Breast epithelium (tissue), 4 donors: Measurements from ENCODE around the gene PLPP3. TPM values are rescaled to one million over a fixed set of nuclear protein-coding genes. Genes with fewer than 3 reads are reported as not detected.

Experiments used
- DNase-seq, 2 donors: peaks; one replicate each; pipeline ENCODE4 v3.0.0-alpha.2; 2019; ENCODE audit warnings: low spot score in 2 of 2
- H3K27ac ChIP-seq, 2 donors: fragments of 200-600 bp; sonication (generic) in 1 of 2; one replicate each; pipeline ENCODE4 v1.5.1; 2016 to 2019; ENCODE audit warnings: mild to moderate bottlenecking in 1 of 2
- H3K27me3 ChIP-seq, 2 donors: fragments of 200-600 bp; sonication (generic) in 1 of 2; one replicate each; pipeline versions ENCODE4 v1.5.1 to v1.6.0; 2017 to 2019; ENCODE audit warnings: control low read depth in 1 of 2, mild to moderate bottlenecking in 1 of 2
- H3K36me3 ChIP-seq: fragments of 200-600 bp; one replicate; pipeline ENCODE4 v1.5.1; 2019
- H3K4me1 ChIP-seq, 2 donors: fragments of 200-600 bp; sonication (generic); one replicate each; pipeline ENCODE4 v1.5.1; 2016 to 2019; ENCODE audit warnings: control low read depth in 1 of 2
- H3K4me3 ChIP-seq, 3 donors: fragments of 200-600 bp; sonication (generic); 1 replicate in 2 of 3; 2 replicates in 1 of 3; pipeline ENCODE4 v1.5.1; 2016 to 2019; ENCODE audit warnings: mild to moderate bottlenecking in 3 of 3, moderate library complexity in 2 of 3
- H3K9me3 ChIP-seq, 2 donors: fragments of 200-600 bp; sonication (generic) in 1 of 2; one replicate each; pipeline ENCODE4 v1.5.1; 2016 to 2019; ENCODE audit warnings: control low read depth in 1 of 2
- CTCF ChIP-seq, 3 donors: fragments of 450-650 bp; IDR thresholded peaks; one replicate each; pipeline ENCODE4 v1.5.1; 2016 to 2017; ENCODE audit warnings: antibody characterized with exemption in 3 of 3, mild to moderate bottlenecking in 3 of 3, moderate library complexity in 3 of 3
- POLR2A ChIP-seq: fragments of 450-650 bp; IDR thresholded peaks from one replicate; pipeline ENCODE4 v1.6.1; 2016; ENCODE audit warnings: antibody characterized with exemption, mild to moderate bottlenecking, moderate library complexity
- POLR2AphosphoS5 ChIP-seq, 3 donors: sonication (generic); formaldehyde crosslinking; IDR thresholded peaks; one replicate each; pipeline ENCODE4 v1.6.1; 2017; ENCODE audit warnings: antibody characterized with exemption in 3 of 3
- intact Hi-C: fragments of 100-400 bp; cut with DNase I; formaldehyde crosslinking; loops from one replicate; pipeline ENCODE4 v1.15.1; 2023; ENCODE audit warnings: low total_unique reads
- total RNA-seq, 3 donors: library from RNA; depleted of rRNA; stranded (reverse); fragments of >200 nt; gene quantifications; one replicate each; pipeline ENCODE4 v1.1.0, GENCODE V29; 2016

PLPP3 gene
- total RNA-seq, 3 donors from 2014 or later, result 122 to 275 (median 127) TPM

DNA sequence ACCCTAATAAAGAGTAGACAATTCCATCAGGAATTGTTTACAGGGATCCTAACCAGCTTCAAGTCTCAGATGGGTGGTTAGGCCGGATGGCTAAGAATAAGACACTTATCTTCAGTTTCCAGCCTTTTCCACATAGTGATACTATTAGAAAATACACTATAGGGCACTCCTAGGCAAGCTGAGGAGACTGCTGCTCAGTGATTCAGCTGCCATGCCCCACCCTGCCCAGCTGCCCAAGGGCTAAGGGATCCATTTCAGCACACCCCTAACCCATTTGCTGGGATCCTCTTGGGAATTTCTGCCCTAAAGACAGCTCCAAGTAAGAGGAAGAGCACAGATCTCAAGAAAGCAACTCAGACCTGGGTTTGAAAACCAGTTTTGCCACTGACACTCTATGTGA is 31.9 kb downstream of the PLPP3 start:
- no peak for DNase-seq
- H3K4me1 ChIP-seq, result peaks cover 0 to 32% of the 10 kb centered on the region in 2 donors
- no peaks in the 10 kb centered on the region for H3K27me3 ChIP-seq
- H3K36me3 ChIP-seq, result no peaks in the 10 kb centered on the region
- TF ChIP-seq POLR2AphosphoS5 (IDR thresholded peaks at IDR 0.05) (no peak), CTCF (IDR thresholded peaks at IDR 0.05) (no peak), POLR2A (no peak)
- intact Hi-C loops, result no loop called here
- H3K4me3 ChIP-seq, result no peak overlapping the region
- peak overlapping the region; percentile 64 to 76 for H3K27ac ChIP-seq
- H3K9me3 ChIP-seq, result no peaks in the 10 kb centered on the region

GRCh38 chr1:56545711-56546110 is 33.7 kb downstream of the PLPP3 start:
- TF ChIP-seq CTCF (IDR thresholded peaks at IDR 0.05) (no peak), POLR2AphosphoS5 (IDR thresholded peaks at IDR 0.05) (no peak), POLR2A (no peak)
- Histone ChIP-seq H3K4me3 (no peak overlapping the region), H3K9me3 (no peaks in the 10 kb centered on the region), H3K27me3 (no peaks in the 10 kb centered on the region), H3K36me3 (no peaks in the 10 kb centered on the region), H3K27ac (peak overlapping the region; percentile 17 to 69), H3K4me1 (peaks cover 0 to 21% of the 10 kb centered on the region in 2 donors)
- DNase-seq, result peak; percentile 28 to 62
- intact Hi-C loops, result no loop called here

GRCh38 chr1:56543783-56544612 is 35.4 kb downstream of the PLPP3 start:
- Histone ChIP-seq H3K4me3 (no peak overlapping the region), H3K4me1 (peaks cover 0 to 16% of the 10 kb centered on the region in 2 donors), H3K27ac (no peak overlapping the region), H3K9me3 (no peaks in the 10 kb centered on the region), H3K36me3 (no peaks in the 10 kb centered on the region), H3K27me3 (no peaks in the 10 kb centered on the region)
- intact Hi-C loops, result no loop called here
- TF ChIP-seq POLR2AphosphoS5 (IDR thresholded peaks at IDR 0.05), result no peak
- no peak for TF ChIP-seq POLR2A
- no peak for TF ChIP-seq CTCF (IDR thresholded peaks at IDR 0.05)
- no peak for DNase-seq

DNA sequence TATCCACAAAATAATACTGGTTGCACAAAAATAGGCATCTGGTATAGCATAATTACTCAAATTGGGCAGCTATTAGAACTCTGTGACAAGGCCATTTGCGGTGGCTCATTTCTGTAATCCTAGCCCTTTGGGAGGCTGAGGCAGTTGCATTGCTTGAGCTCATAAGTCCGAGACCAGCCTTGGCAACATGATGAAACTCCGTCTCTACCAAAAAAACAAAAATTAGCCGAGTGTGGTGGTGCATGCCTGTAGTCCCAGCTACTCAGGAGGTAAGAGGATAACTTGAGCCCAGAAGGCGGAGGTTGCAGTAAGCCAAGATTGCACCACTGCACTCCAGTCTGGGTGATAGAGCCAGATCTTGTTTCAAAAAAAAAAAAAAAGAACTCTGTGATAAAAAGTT is 36.7 kb downstream of the PLPP3 start:
- no peak for TF ChIP-seq POLR2A
- no peak for TF ChIP-seq POLR2AphosphoS5 (IDR thresholded peaks at IDR 0.05)
- no peak for TF ChIP-seq CTCF (IDR thresholded peaks at IDR 0.05)
- no peak overlapping the region for H3K4me3 ChIP-seq
- intact Hi-C loops, result no loop called here
- peaks cover 0 to 12% of the 10 kb centered on the region in 2 donors for H3K4me1 ChIP-seq
- no peaks in the 10 kb centered on the region for H3K36me3 ChIP-seq
- H3K27ac ChIP-seq, result no peak overlapping the region
- no peaks in the 10 kb centered on the region for H3K9me3 ChIP-seq
- DNase-seq, result no peak
- H3K27me3 ChIP-seq, result no peaks in the 10 kb centered on the region

DNA sequence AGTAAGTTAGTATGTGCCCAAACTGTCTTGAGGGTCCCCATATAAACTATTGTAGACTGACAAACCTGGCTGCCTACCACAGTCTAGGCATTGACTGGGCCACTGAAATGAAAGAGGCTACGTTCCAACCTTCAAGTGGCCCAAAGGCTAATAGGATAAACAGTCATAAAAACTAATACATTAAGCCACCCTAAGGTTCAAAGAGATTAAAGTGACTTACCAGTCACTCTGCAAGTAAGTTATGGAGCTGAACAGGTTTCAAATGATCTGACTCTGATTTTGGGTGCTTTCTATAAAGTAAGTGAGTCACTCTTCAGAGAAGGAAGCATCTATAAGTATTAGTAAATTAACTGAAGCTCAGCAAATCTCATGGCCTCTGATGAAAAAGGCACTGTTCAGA is 38.0 kb downstream of the PLPP3 start:
- peaks cover 0 to 5% of the 10 kb centered on the region in 2 donors for H3K4me1 ChIP-seq
- intact Hi-C loops, result no loop called here
- no peak for DNase-seq
- no peak overlapping the region for H3K4me3 ChIP-seq
- H3K27me3 ChIP-seq, result no peaks in the 10 kb centered on the region
- H3K27ac ChIP-seq, result no peak overlapping the region
- no peaks in the 10 kb centered on the region for H3K36me3 ChIP-seq
- TF ChIP-seq CTCF (IDR thresholded peaks at IDR 0.05) (no peak), POLR2AphosphoS5 (IDR thresholded peaks at IDR 0.05) (no peak), POLR2A (no peak)
- H3K9me3 ChIP-seq, result no peaks in the 10 kb centered on the region
